ENCODE data around the gene EVA1B.

Gene EVA1B

GRCh38 chr1:36323636-36324352 lies at the start of gene EVA1B:
Gene EVA1B (minus strand): TSS chr1:36323645. CDS start chr1:36323037, 608 bp downstream.
- peak; percentile 87 for DNase-seq (ENCODE audit: low spot score)

GRCh38 chr1:36372617-36373016 lies 49.2 kb upstream of the EVA1B start:
- no peak for DNase-seq (ENCODE audit: low spot score)

- peak; percentile 87 for DNase-seq (ENCODE audit: low spot score)
Measured at GRCh38 chr1:36369061-36369861, 45.8 kb upstream of the EVA1B start.

- no peak for DNase-seq (ENCODE audit: low spot score)
Measured at GRCh38 chr1:36367798-36368197, 44.4 kb upstream of the EVA1B start.

GRCh38 chr1:36367066-36367465 lies 43.6 kb upstream of the EVA1B start:
- DNase-seq (ENCODE audit: low spot score) = no peak

GRCh38 chr1:36366091-36366661 lies 42.7 kb upstream of the EVA1B start:
- DNase-seq (ENCODE audit: low spot score) = no peak

GRCh38 chr1:36365381-36365780 lies 41.9 kb upstream of the EVA1B start:
- DNase-seq (ENCODE audit: low spot score) = no peak

GRCh38 chr1:36359911-36360550 lies 36.6 kb upstream of the EVA1B start:
- DNase-seq (ENCODE audit: low spot score) = no peak

GRCh38 chr1:36359383-36359782 lies 35.9 kb upstream of the EVA1B start:
- DNase-seq (ENCODE audit: low spot score) = no peak

GRCh38 chr1:36358514-36359084 lies 35.2 kb upstream of the EVA1B start:
- DNase-seq (ENCODE audit: low spot score) = no peak

- no peak for DNase-seq (ENCODE audit: low spot score)
Measured at GRCh38 chr1:36355811-36356210, 32.4 kb upstream of the EVA1B start.

GRCh38 chr1:36354486-36354885 lies 31.0 kb upstream of the EVA1B start:
- no peak for DNase-seq (ENCODE audit: low spot score)

GRCh38 chr1:36352910-36353878 lies 29.7 kb upstream of the EVA1B start:
- no peak for DNase-seq (ENCODE audit: low spot score)

- no peak for DNase-seq (ENCODE audit: low spot score)
Measured at GRCh38 chr1:36352125-36352909, 28.9 kb upstream of the EVA1B start.

GRCh38 chr1:36351227-36351977 lies 28.0 kb upstream of the EVA1B start:
- DNase-seq (ENCODE audit: low spot score) = no peak

- no peak for DNase-seq (ENCODE audit: low spot score)
Measured at GRCh38 chr1:36350659-36351226, 27.3 kb upstream of the EVA1B start.

- no peak for DNase-seq (ENCODE audit: low spot score)
Measured at GRCh38 chr1:36349839-36350238, 26.4 kb upstream of the EVA1B start.

GRCh38 chr1:36349241-36349671 lies 25.8 kb upstream of the EVA1B start:
- no peak for DNase-seq (ENCODE audit: low spot score)

- DNase-seq (ENCODE audit: low spot score) = no peak
Measured at GRCh38 chr1:36346741-36347370, 23.4 kb upstream of the EVA1B start.

Data from HuH-7 (cell line).